H9 (cell line): Measurements from ENCODE around the gene GOLGA7B. TPM values are rescaled to one million over a fixed set of nuclear protein-coding genes. Genes with fewer than 3 reads are reported as not detected.

Experiments used
- DNase-seq: peaks from one replicate; pipeline ENCODE4 v3.0.0-alpha.2; 2017
- H2AFZ ChIP-seq: one replicate; pipeline ENCODE4 v1.6.1; 2013; ENCODE audit warnings: mild to moderate bottlenecking, low read length, control low read depth, moderate library complexity
- H2AK5ac ChIP-seq: 2 replicates; pipeline ENCODE4 v1.6.1; 2013; ENCODE audit warnings: low read length, control low read depth, mixed read lengths; ENCODE audit not compliant: insufficient read length
- H2BK120ac ChIP-seq: one replicate; pipeline ENCODE4 v1.6.1; 2013; ENCODE audit warnings: low read depth, mild to moderate bottlenecking, low read length, control low read depth, inconsistent platforms; ENCODE audit not compliant: poor library complexity, severe bottlenecking
- H2BK12ac ChIP-seq: 2 replicates; pipeline ENCODE4 v1.6.1; 2013; ENCODE audit warnings: low read length, control low read depth, mixed read lengths, low read depth; ENCODE audit not compliant: insufficient read length
- H2BK15ac ChIP-seq: 2 replicates; pipeline ENCODE4 v1.6.1; 2013; ENCODE audit warnings: low read depth, low read length, control low read depth
- H2BK20ac ChIP-seq: one replicate; pipeline ENCODE4 v1.6.1; 2013; ENCODE audit warnings: low read depth, mild to moderate bottlenecking, low read length, control low read depth, inconsistent platforms; ENCODE audit not compliant: poor library complexity, severe bottlenecking
- H2BK5ac ChIP-seq: 2 replicates; pipeline ENCODE4 v1.6.1; 2013; ENCODE audit warnings: low read length, control low read depth, mixed read lengths; ENCODE audit not compliant: insufficient read length
- H3K14ac ChIP-seq: 2 replicates; pipeline ENCODE4 v1.6.1; 2013; ENCODE audit warnings: low read length, control low read depth; ENCODE audit not compliant: insufficient read depth
- H3K18ac ChIP-seq: 2 replicates; pipeline ENCODE4 v1.6.1; 2013; ENCODE audit warnings: low read depth, mild to moderate bottlenecking, mixed read lengths, low read length, control low read depth; ENCODE audit not compliant: insufficient read length
- H3K23ac ChIP-seq: 2 replicates; pipeline ENCODE4 v1.6.1; 2013; ENCODE audit warnings: low read length, control low read depth, mixed read lengths, low read depth; ENCODE audit not compliant: insufficient read length
- H3K23me2 ChIP-seq: 2 replicates; pipeline ENCODE4 v1.6.1; 2013; ENCODE audit warnings: low read depth, mild to moderate bottlenecking, mixed read lengths, low read length, control low read depth; ENCODE audit not compliant: insufficient read length, poor library complexity, severe bottlenecking
- H3K27ac ChIP-seq: 2 replicates; pipeline ENCODE4 v1.5.1; 2013; ENCODE audit warnings: low read length, control low read depth, mixed read lengths, low read depth; ENCODE audit not compliant: insufficient read length
- H3K27me3 ChIP-seq: 2 replicates; pipeline ENCODE4 v1.6.1; 2013; ENCODE audit warnings: low read length, control low read depth, inconsistent platforms; ENCODE audit not compliant: insufficient read depth
- H3K4ac ChIP-seq: 2 replicates; pipeline ENCODE4 v1.6.1; 2013; ENCODE audit warnings: low read depth, mild to moderate bottlenecking, control low read depth, inconsistent platforms, low read length, moderate library complexity
- H3K4me1 ChIP-seq: 2 replicates; pipeline ENCODE4 v1.6.1; 2013; ENCODE audit warnings: low read length, control low read depth, inconsistent platforms; ENCODE audit not compliant: insufficient read depth
- H3K4me2 ChIP-seq: 2 replicates; pipeline ENCODE4 v1.6.1; 2013; ENCODE audit warnings: low read length, control low read depth, mixed read lengths; ENCODE audit not compliant: insufficient read length, insufficient read depth
- H3K56ac ChIP-seq: 2 replicates; pipeline ENCODE4 v1.6.1; 2013; ENCODE audit warnings: low read depth, mild to moderate bottlenecking, mixed read lengths, low read length, control low read depth; ENCODE audit not compliant: insufficient read length
- H3K79me1 ChIP-seq: 2 replicates; pipeline ENCODE4 v1.6.1; 2013; ENCODE audit warnings: low read depth, mild to moderate bottlenecking, moderate library complexity, low read length, control low read depth, inconsistent platforms; ENCODE audit not compliant: insufficient read depth, poor library complexity, severe bottlenecking
- H3K79me2 ChIP-seq: 2 replicates; pipeline ENCODE4 v1.6.1; 2013; ENCODE audit warnings: low read length, control low read depth, inconsistent platforms; ENCODE audit not compliant: insufficient read depth
- H3K9ac ChIP-seq: 2 replicates; pipeline ENCODE4 v1.6.1; 2013; ENCODE audit warnings: low read length, control low read depth, mixed read lengths; ENCODE audit not compliant: insufficient read length; ENCODE audit errors: extremely low read depth
- H3K9me3 ChIP-seq: one replicate; pipeline ENCODE4 v1.6.1; 2013; ENCODE audit warnings: low read depth, low read length, inconsistent platforms; ENCODE audit not compliant: control insufficient read depth
- H3T11ph ChIP-seq: one replicate; pipeline ENCODE4 v1.6.1; 2013; ENCODE audit warnings: mild to moderate bottlenecking, low read length, control low read depth, inconsistent platforms
- H4K20me1 ChIP-seq: one replicate; pipeline ENCODE4 v1.6.1; 2013; ENCODE audit not compliant: control insufficient read depth, insufficient read length, insufficient read depth
- H4K5ac ChIP-seq: 2 replicates; pipeline ENCODE4 v1.6.1; 2013; ENCODE audit warnings: low read depth, mild to moderate bottlenecking, mixed read lengths, low read length, control low read depth; ENCODE audit not compliant: insufficient read length
- H4K8ac ChIP-seq: replicated peaks from 2 replicates; pipeline ENCODE4 v1.6.1; 2013; ENCODE audit warnings: low read length, control low read depth, mixed read lengths, low read depth; ENCODE audit not compliant: insufficient read length
- H4K91ac ChIP-seq: 2 replicates; pipeline ENCODE4 v1.6.1; 2013; ENCODE audit warnings: low read depth, mild to moderate bottlenecking, moderate library complexity, mixed read lengths, low read length, control low read depth; ENCODE audit not compliant: insufficient read length
- H3K27ac Mint-ChIP-seq, 3 experiments: 2 replicates in 2 of 3; 3 replicates in 1 of 3; pipeline ENCODE4 v1.8.0; 2020 to 2021; ENCODE audit warnings: mixed read lengths in 3 of 3, mild to moderate bottlenecking in 1 of 3, moderate library complexity in 1 of 3
- H3K27me3 Mint-ChIP-seq: 2 replicates; pipeline ENCODE4 v1.8.0; 2021; ENCODE audit warnings: low read depth, mild to moderate bottlenecking, moderate library complexity, mixed read lengths
- H3K36me3 Mint-ChIP-seq, 3 experiments: 2 replicates in 2 of 3; 3 replicates in 1 of 3; pipeline ENCODE4 v1.8.0; 2020 to 2021; ENCODE audit warnings: low read depth in 3 of 3, mixed read lengths in 3 of 3; ENCODE audit not compliant: insufficient read depth in 1 of 3
- H3K4me1 Mint-ChIP-seq, 2 experiments: 2 replicates each; pipeline ENCODE4 v1.8.0; 2020; ENCODE audit warnings: mixed read lengths in 2 of 2
- H3K4me3 Mint-ChIP-seq, 2 experiments: 2 replicates in 1 of 2; 3 replicates in 1 of 2; pipeline ENCODE4 v1.8.0; 2020 to 2021; ENCODE audit warnings: mild to moderate bottlenecking in 2 of 2, mixed read lengths in 2 of 2, moderate library complexity in 1 of 2
- H3K9me3 Mint-ChIP-seq, 2 experiments: 2 replicates in 1 of 2; 3 replicates in 1 of 2; pipeline ENCODE4 v1.8.0; 2020; ENCODE audit warnings: mild to moderate bottlenecking in 2 of 2, mixed read lengths in 2 of 2, moderate library complexity in 1 of 2
- WGBS: extraction: QIAGEN DNeasy Blood & Tissue Kit; methylation state at CpG from one replicate; pipeline ENCODE4 v1.1.7; 2013; ENCODE audit warnings: missing lambda C conversion rate, low lambda C conversion rate, mixed read lengths; ENCODE audit not compliant: insufficient read length; ENCODE audit errors: extremely low coverage; 5-methylcytosine and 5-hydroxymethylcytosine counted together
- total RNA-seq: library from RNA; stranded (reverse); gene quantifications from 2 replicates; pipeline ENCODE4 v1.2.1, GENCODE V29; 2021
- TF ChIP-seq, protein P1 (sequence below): fragments of 200-600 bp; sonication (generic); conservative IDR thresholded peaks from 3 replicates; pipeline ENCODE4 v1.8.0; 2021; ENCODE audit warnings: antibody characterized with exemption, mild to moderate bottlenecking

The GOLGA7B gene
- total RNA-seq, 1 experiment from 2014 or later, result 0.04 TPM

DNA sequence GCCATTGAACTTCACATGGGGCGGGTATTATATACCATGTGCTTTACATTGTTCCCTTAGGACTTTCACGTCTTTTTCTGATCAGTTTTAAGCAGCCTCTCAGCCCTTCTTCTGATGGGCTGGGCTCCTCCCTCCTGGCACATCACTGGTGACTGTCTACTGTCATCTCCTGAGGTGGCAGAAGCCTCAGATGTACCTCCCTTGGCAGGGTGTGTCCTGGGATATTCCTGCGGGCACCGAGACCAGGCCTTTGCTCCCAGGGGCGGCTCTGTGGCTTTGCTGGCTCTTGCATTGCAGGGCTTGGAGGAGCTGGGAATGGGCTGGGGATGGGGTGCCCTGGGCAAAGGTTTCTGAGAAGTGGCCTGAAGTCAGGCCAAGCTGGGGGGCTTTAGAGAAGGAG is 34.6 kb upstream of the GOLGA7B start:
- Mint-ChIP-seq H3K4me1 (peaks cover 3 to 11% of the 10 kb centered on the region in 2 experiments; a peak in 3 of 4 replicates), H3K9me3 (no peaks in the 10 kb centered on the region), H3K27ac (no peak overlapping the region; a peak in 1 of 7 replicates), H3K36me3 (no peaks in the 10 kb centered on the region), H3K4me3 (no peak overlapping the region), H3K27me3 (peaks cover 3% of the 10 kb centered on the region; the same call in 1 of the 2 replicates)
- Histone ChIP-seq H2BK15ac (no peak overlapping the region), H4K20me1 (no peaks in the 10 kb centered on the region), H3K27ac (no peak overlapping the region), H3T11ph (no peak overlapping the region), H3K56ac (no peak overlapping the region), H3K18ac (no peak overlapping the region), H3K79me1 (no peaks in the 10 kb centered on the region), H3K4ac (no peak overlapping the region), H4K91ac (no peak overlapping the region), H4K5ac (no peak overlapping the region), H3K9me3 (no peaks in the 10 kb centered on the region), H4K8ac (no peak overlapping the region), H2BK5ac (no peak overlapping the region), H2BK20ac (no peak overlapping the region), H3K4me2 (no peak overlapping the region), H3K79me2 (no peaks in the 10 kb centered on the region), H3K14ac (no peak overlapping the region), H3K27me3 (no peaks in the 10 kb centered on the region), H3K4me1 (no peaks in the 10 kb centered on the region), H3K23ac (no peak overlapping the region), H2AK5ac (no peak overlapping the region), H2BK120ac (no peak overlapping the region), H3K23me2 (no peaks in the 10 kb centered on the region), H2AFZ (no peak overlapping the region), H2BK12ac (no peak overlapping the region), H3K9ac (no peak overlapping the region)
- TF ChIP-seq, protein P1, sequence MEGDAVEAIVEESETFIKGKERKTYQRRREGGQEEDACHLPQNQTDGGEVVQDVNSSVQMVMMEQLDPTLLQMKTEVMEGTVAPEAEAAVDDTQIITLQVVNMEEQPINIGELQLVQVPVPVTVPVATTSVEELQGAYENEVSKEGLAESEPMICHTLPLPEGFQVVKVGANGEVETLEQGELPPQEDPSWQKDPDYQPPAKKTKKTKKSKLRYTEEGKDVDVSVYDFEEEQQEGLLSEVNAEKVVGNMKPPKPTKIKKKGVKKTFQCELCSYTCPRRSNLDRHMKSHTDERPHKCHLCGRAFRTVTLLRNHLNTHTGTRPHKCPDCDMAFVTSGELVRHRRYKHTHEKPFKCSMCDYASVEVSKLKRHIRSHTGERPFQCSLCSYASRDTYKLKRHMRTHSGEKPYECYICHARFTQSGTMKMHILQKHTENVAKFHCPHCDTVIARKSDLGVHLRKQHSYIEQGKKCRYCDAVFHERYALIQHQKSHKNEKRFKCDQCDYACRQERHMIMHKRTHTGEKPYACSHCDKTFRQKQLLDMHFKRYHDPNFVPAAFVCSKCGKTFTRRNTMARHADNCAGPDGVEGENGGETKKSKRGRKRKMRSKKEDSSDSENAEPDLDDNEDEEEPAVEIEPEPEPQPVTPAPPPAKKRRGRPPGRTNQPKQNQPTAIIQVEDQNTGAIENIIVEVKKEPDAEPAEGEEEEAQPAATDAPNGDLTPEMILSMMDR, result no peak
- WGBS, result no CpG with 5 or more reads among the region's 5 CpGs
- no peak for DNase-seq
